GM13976 (cell line): ENCODE data around the gene APOA4.

Source experiments
- DNase-seq: peaks from one replicate; pipeline ENCODE4 v3.0.0; 2012; ENCODE audit warnings: low spot score
- CTCF ChIP-seq: IDR thresholded peaks from 2 replicates; pipeline ENCODE4 v1.5.1; 2012; ENCODE audit warnings: borderline replicate concordance, mild to moderate bottlenecking; ENCODE audit not compliant: insufficient read depth; ENCODE audit errors: extremely low read depth, missing control alignments, control extremely low read depth
- in situ Hi-C: fragments of 300-500 bp; cut with MboI; formaldehyde crosslinking; loops from one replicate; pipeline ENCODE4 v1.12.0; 2022; ENCODE audit warnings: low sequenced_read_pairs, mixed read lengths, inconsistent platforms; ENCODE audit not compliant: unreplicated experiment

The APOA4 gene

DNA sequence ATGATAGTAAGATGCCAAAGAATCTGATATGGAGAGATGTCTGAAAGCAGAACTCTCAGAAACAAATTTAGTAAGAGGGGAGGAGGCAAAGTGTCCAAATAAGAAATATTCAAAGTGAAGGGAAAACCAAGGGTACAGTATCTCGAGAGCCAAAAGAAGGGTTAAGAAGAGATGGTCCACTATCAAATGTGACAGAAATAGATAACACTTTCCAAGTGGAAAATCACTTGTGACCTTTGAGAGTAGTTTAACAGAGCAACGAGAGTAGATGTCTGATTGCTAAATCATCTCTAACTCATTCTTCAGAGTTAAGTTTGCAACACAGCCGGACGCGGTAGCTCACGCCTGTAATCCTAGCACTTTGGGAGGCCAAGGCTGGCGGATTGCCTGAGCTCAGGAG is 46.0 kb downstream of the APOA4 start:
- in situ Hi-C loops, result loop anchor here (25.0 kb wide), 1 partner anchor 335 kb away; no protein-coding TSS in a partner anchor
- TF ChIP-seq CTCF, result no peak
- DNase-seq, result no peak

DNA sequence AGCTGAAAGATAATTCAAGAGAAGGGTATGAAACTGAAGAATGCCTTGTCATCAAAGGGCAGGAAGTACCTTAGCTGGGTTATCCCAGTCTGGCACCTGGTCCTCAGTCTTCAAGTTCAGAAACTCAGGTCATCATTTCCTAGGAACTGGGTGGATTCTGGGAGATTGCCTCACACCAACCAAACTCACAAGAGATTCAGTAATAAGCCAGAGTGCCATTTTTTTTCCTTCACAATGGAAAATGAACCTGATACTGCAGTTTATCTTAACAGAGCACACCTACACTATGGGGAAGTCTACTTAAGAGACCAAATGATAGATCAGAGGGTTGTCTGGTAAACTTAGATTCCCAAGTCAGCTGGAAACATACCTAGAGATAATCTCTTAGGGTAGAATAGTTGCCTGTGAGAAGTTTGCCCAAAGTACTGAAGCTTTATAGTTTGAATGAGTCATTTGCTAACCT is 46.6 kb downstream of the APOA4 start:
- DNase-seq, result no peak
- TF ChIP-seq CTCF, result no peak
- in situ Hi-C loops, result loop anchor here (25.0 kb wide), 1 partner anchor 336 kb away; no protein-coding TSS in a partner anchor

DNA sequence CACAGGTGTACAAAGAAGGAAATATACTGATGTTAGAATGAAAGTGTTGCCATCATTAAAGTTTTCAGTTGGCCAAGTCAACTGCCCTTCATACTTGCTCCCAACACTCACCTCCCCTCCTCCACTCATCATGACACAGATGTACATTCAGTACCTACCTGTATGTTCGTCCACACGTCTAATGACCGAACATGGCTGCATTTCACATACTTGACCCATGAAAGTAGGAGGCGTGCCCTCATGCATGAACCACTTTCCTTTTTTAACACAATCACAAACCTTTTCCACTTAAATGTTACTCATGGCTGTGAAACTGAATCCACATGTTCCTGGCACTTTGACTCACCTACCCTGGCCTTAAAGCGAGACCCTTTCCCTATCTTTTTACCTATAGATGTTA is 47.1 kb downstream of the APOA4 start:
- DNase-seq, result no peak
- in situ Hi-C loops, result loop anchor here (25.0 kb wide), 1 partner anchor 336 kb away; no protein-coding TSS in a partner anchor
- TF ChIP-seq CTCF, result no peak

DNA sequence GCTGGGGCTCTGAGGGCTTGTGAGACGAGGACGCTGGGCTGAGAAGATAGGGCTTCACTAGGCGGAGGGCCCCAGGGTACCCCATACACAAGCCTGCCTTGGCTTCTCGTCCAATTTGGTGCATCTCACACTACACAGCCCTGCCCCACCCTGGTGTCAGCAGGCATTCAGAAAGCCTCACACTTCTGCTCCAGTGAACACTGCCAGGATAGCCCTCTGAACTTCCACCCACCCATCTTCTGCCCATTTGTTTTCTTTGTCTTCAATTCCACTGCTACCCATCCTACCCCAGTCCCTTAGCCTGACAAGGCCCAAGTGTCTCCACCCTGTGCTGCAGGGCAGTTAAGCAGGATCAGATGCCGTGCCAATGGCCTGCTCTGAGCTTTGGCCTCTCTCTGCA is 48.4 kb downstream of the APOA4 start:
- in situ Hi-C loops, result loop anchor here (25.0 kb wide), 1 partner anchor 338 kb away; no protein-coding TSS in a partner anchor
- no peak for DNase-seq
- no peak for TF ChIP-seq CTCF

DNA sequence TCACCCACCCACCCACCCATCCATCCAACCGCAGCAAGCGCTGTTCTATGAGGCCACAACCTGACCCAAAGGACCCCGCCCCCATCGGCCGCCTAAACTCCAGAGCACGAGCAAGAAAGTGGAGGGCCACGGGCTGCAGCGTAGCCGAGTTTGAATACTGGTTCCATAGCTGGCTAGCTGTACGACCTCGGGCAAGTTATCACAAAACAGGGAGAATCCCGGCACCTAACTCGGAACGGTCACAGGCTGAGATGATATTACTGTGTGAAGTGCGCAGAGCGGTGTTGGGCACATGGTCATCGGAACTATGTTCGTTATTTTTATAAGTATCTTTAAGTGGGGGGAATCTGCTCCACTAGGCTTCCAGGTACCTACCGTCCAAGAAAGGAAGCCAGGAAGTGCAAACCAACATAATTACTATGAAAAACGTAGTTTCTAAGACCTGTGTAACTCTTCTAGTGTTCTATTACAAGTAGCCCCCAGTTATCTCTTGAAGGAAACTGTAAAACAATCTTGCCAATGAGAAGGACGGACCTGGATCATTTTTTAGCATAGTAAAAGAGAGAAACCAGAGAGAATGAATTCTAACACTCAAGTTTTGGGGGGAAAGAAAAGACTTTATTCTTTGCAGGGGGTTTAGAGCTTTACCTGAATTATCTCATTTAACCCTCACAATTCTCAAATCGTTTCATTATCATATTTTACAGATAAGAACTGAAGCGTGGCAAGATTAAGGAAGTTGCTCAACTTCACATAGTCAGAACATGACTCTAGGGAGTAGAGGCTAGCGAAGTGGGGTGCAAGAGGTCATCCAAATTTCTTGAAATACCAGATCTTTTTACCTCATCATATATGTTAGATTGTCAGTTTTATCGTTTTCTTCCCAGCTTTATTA is 49.7 kb downstream of the APOA4 start:
- TF ChIP-seq CTCF, result no peak
- in situ Hi-C loops, result no loop called here
- no peak for DNase-seq

GRCh38 chr11:116772443-116773202 is 50.5 kb downstream of the APOA4 start, which contains the start of gene BUD13:
Gene BUD13, minus strand, starts transcription at chr11:116772987. Its CDS starts 23 bp downstream, at chr11:116772964.
- no peak for TF ChIP-seq CTCF
- in situ Hi-C loops, result no loop called here
- DNase-seq, result peak; percentile 96
